Hippocampal formation (tissue), 2 donors: ENCODE measurements around the gene PNN.
"Not testable (repeated sequence)": the region's sequence is repeated elsewhere in the genome, so short reads cannot be mapped to it uniquely, and the experiment has no call there.

ENCODE experiments used
- DNase-seq, 2 donors: peaks; one replicate each; lab custom pipeline; 2025; lab: John Stamatoyannopoulos, UW

The PNN gene

GRCh38 chr14:39181026-39181692 lies 6.1 kb downstream of the PNN start:
- no peak for DNase-seq

- DNase-seq: no peak
Measured at GRCh38 chr14:39181693-39182047, 6.6 kb downstream of the PNN start.

- DNase-seq: no peak
Measured at GRCh38 chr14:39182770-39183684, 8.0 kb downstream of the PNN start.

- DNase-seq: not testable (repeated sequence)
Measured at GRCh38 chr14:39183685-39184003, 8.6 kb downstream of the PNN start.

- DNase-seq: no peak
Measured at GRCh38 chr14:39184628-39185255, 9.7 kb downstream of the PNN start.

GRCh38 chr14:39185256-39186049 lies 10.4 kb downstream of the PNN start:
- DNase-seq: no peak

- DNase-seq: no peak
Measured at GRCh38 chr14:39186941-39187525, 12.0 kb downstream of the PNN start.

- DNase-seq: no peak
Measured at GRCh38 chr14:39203659-39204606, 28.9 kb downstream of the PNN start.

GRCh38 chr14:39207430-39207829 lies 32.4 kb downstream of the PNN start:
- DNase-seq: not testable (repeated sequence)

- DNase-seq: no peak
Measured at GRCh38 chr14:39211109-39211741, 36.2 kb downstream of the PNN start.

GRCh38 chr14:39212034-39212433 lies 37.0 kb downstream of the PNN start:
- no peak for DNase-seq

GRCh38 chr14:39212693-39213092 lies 37.6 kb downstream of the PNN start:
- no peak for DNase-seq

GRCh38 chr14:39217214-39217879 lies 42.3 kb downstream of the PNN start:
- DNase-seq: no peak

- no peak for DNase-seq
Measured at GRCh38 chr14:39218171-39218769, 43.2 kb downstream of the PNN start.

- DNase-seq: no peak
Measured at GRCh38 chr14:39219075-39219499, 44.0 kb downstream of the PNN start.

GRCh38 chr14:39220473-39220872 lies 45.4 kb downstream of the PNN start:
- DNase-seq: not testable (repeated sequence)

GRCh38 chr14:39228044-39228443 lies 53.0 kb downstream of the PNN start:
- no peak for DNase-seq

- no peak for DNase-seq
Measured at GRCh38 chr14:39228509-39229221, 53.6 kb downstream of the PNN start.

- no peak for DNase-seq
Measured at GRCh38 chr14:39229222-39229543, 54.1 kb downstream of the PNN start.
